ENCODE measurements around the gene MYCBP. TPM values are rescaled to one million over a fixed set of nuclear protein-coding genes. Genes with fewer than 3 reads are reported as not detected.

The MYCBP gene
- total and polyA plus RNA-seq, 2 experiments from 2014 or later: 33.6 to 82.3 TPM

DNA sequence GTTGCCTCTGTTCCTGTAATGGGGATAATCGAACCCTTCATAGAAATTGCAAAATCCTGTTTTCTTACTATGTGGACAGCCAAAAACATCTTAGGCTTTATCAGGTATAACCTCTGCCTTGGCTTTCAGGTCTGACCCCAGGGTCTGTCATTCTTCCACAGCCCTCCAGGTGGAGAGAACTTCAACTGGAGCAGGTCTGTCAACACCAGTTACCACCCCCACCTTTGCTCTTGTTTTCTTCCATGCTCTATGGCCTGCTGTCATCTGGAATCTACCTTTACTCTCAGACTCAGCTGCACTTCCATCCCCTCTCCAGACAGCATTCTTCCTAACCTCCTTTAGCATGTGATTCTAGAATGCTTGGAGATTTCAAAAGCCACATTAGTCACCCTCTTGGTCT is 18.6 kb upstream of the MYCBP start:
- Mint-ChIP-seq H3K4me1 (peaks cover 10% of the 10 kb centered on the region; the same call in 2 of the 3 replicates), H3K36me3 (ENCODE audit: low read depth) (no peaks in the 10 kb centered on the region)
- TF ChIP-seq, protein P1, sequence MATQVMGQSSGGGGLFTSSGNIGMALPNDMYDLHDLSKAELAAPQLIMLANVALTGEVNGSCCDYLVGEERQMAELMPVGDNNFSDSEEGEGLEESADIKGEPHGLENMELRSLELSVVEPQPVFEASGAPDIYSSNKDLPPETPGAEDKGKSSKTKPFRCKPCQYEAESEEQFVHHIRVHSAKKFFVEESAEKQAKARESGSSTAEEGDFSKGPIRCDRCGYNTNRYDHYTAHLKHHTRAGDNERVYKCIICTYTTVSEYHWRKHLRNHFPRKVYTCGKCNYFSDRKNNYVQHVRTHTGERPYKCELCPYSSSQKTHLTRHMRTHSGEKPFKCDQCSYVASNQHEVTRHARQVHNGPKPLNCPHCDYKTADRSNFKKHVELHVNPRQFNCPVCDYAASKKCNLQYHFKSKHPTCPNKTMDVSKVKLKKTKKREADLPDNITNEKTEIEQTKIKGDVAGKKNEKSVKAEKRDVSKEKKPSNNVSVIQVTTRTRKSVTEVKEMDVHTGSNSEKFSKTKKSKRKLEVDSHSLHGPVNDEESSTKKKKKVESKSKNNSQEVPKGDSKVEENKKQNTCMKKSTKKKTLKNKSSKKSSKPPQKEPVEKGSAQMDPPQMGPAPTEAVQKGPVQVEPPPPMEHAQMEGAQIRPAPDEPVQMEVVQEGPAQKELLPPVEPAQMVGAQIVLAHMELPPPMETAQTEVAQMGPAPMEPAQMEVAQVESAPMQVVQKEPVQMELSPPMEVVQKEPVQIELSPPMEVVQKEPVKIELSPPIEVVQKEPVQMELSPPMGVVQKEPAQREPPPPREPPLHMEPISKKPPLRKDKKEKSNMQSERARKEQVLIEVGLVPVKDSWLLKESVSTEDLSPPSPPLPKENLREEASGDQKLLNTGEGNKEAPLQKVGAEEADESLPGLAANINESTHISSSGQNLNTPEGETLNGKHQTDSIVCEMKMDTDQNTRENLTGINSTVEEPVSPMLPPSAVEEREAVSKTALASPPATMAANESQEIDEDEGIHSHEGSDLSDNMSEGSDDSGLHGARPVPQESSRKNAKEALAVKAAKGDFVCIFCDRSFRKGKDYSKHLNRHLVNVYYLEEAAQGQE (IDR thresholded peaks at IDR 0.05; ENCODE audit: unreplicated experiment): no peak
- TF ChIP-seq, protein P2, sequence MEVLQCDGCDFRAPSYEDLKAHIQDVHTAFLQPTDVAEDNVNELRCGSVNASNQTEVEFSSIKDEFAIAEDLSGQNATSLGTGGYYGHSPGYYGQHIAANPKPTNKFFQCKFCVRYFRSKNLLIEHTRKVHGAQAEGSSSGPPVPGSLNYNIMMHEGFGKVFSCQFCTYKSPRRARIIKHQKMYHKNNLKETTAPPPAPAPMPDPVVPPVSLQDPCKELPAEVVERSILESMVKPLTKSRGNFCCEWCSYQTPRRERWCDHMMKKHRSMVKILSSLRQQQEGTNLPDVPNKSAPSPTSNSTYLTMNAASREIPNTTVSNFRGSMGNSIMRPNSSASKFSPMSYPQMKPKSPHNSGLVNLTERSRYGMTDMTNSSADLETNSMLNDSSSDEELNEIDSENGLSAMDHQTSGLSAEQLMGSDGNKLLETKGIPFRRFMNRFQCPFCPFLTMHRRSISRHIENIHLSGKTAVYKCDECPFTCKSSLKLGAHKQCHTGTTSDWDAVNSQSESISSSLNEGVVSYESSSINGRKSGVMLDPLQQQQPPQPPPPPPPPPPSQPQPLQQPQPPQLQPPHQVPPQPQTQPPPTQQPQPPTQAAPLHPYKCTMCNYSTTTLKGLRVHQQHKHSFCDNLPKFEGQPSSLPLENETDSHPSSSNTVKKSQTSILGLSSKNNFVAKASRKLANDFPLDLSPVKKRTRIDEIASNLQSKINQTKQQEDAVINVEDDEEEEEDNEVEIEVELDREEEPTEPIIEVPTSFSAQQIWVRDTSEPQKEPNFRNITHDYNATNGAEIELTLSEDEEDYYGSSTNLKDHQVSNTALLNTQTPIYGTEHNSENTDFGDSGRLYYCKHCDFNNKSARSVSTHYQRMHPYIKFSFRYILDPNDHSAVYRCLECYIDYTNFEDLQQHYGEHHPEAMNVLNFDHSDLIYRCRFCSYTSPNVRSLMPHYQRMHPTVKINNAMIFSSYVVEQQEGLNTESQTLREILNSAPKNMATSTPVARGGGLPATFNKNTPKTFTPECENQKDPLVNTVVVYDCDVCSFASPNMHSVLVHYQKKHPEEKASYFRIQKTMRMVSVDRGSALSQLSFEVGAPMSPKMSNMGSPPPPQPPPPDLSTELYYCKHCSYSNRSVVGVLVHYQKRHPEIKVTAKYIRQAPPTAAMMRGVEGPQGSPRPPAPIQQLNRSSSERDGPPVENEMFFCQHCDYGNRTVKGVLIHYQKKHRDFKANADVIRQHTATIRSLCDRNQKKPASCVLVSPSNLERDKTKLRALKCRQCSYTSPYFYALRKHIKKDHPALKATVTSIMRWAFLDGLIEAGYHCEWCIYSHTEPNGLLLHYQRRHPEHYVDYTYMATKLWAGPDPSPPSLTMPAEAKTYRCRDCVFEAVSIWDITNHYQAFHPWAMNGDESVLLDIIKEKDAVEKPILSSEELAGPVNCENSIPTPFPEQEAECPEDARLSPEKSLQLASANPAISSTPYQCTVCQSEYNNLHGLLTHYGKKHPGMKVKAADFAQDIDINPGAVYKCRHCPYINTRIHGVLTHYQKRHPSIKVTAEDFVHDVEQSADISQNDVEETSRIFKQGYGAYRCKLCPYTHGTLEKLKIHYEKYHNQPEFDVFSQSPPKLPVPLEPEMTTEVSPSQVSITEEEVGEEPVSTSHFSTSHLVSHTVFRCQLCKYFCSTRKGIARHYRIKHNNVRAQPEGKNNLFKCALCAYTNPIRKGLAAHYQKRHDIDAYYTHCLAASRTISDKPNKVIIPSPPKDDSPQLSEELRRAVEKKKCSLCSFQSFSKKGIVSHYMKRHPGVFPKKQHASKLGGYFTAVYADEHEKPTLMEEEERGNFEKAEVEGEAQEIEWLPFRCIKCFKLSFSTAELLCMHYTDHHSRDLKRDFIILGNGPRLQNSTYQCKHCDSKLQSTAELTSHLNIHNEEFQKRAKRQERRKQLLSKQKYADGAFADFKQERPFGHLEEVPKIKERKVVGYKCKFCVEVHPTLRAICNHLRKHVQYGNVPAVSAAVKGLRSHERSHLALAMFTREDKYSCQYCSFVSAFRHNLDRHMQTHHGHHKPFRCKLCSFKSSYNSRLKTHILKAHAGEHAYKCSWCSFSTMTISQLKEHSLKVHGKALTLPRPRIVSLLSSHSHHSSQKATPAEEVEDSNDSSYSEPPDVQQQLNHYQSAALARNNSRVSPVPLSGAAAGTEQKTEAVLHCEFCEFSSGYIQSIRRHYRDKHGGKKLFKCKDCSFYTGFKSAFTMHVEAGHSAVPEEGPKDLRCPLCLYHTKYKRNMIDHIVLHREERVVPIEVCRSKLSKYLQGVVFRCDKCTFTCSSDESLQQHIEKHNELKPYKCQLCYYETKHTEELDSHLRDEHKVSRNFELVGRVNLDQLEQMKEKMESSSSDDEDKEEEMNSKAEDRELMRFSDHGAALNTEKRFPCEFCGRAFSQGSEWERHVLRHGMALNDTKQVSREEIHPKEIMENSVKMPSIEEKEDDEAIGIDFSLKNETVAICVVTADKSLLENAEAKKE (CRISPR knock-in tag; IDR thresholded peaks at IDR 0.05): no peak
- TF ChIP-seq, protein P3, sequence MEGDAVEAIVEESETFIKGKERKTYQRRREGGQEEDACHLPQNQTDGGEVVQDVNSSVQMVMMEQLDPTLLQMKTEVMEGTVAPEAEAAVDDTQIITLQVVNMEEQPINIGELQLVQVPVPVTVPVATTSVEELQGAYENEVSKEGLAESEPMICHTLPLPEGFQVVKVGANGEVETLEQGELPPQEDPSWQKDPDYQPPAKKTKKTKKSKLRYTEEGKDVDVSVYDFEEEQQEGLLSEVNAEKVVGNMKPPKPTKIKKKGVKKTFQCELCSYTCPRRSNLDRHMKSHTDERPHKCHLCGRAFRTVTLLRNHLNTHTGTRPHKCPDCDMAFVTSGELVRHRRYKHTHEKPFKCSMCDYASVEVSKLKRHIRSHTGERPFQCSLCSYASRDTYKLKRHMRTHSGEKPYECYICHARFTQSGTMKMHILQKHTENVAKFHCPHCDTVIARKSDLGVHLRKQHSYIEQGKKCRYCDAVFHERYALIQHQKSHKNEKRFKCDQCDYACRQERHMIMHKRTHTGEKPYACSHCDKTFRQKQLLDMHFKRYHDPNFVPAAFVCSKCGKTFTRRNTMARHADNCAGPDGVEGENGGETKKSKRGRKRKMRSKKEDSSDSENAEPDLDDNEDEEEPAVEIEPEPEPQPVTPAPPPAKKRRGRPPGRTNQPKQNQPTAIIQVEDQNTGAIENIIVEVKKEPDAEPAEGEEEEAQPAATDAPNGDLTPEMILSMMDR (conservative IDR thresholded peaks at IDR 0.05; ENCODE audit: low read depth in 2 of 2): peak; percentile 49 to 57
- TF ChIP-seq POLR2AphosphoS5 (IDR thresholded peaks at IDR 0.05; ENCODE audit: low read depth): no peak
- no peak for TF ChIP-seq EZH2phosphoT487 (IDR thresholded peaks at IDR 0.05; ENCODE audit: unreplicated experiment)
- TF ChIP-seq EZH2 (IDR thresholded peaks at IDR 0.05; ENCODE audit: low read depth, unreplicated experiment): no peak
- no peak for TF ChIP-seq ZNF114 (CRISPR knock-in tag; IDR thresholded peaks at IDR 0.05)
- TF ChIP-seq, protein P4, sequence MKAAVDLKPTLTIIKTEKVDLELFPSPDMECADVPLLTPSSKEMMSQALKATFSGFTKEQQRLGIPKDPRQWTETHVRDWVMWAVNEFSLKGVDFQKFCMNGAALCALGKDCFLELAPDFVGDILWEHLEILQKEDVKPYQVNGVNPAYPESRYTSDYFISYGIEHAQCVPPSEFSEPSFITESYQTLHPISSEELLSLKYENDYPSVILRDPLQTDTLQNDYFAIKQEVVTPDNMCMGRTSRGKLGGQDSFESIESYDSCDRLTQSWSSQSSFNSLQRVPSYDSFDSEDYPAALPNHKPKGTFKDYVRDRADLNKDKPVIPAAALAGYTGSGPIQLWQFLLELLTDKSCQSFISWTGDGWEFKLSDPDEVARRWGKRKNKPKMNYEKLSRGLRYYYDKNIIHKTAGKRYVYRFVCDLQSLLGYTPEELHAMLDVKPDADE (IDR thresholded peaks at IDR 0.05): no peak

More for the DNA sequence above, 18.6 kb upstream of the MYCBP start:
- Histone ChIP-seq H3K9me2 (ENCODE audit: insufficient read depth) (no peaks in the 10 kb centered on the region), H3K4me2 (no peak overlapping the region), H3K4me3 (no peak overlapping the region), H3K36me3 (ENCODE audit: insufficient read depth) (no peaks in the 10 kb centered on the region), H4K20me1 (replicated peaks; ENCODE audit: insufficient read depth) (no peaks in the 10 kb centered on the region), H3K27ac (ENCODE audit: low read depth) (no peak overlapping the region), H3K79me2 (replicated peaks; ENCODE audit: insufficient read depth) (no peaks in the 10 kb centered on the region), H3F3A (replicated peaks; ENCODE audit: low read depth) (no peaks in the 10 kb centered on the region), H3K27me3 (ENCODE audit: insufficient read depth) (no peaks in the 10 kb centered on the region), H3K4me1 (ENCODE audit: insufficient read depth) (no peaks in the 10 kb centered on the region), H2AFZ (no peak overlapping the region)
- peak; percentile 84 for DNase-seq (ENCODE audit: low spot score)
- Mint-ChIP-seq H3K27me3 (ENCODE audit: insufficient read depth, low read depth, poor library complexity) (peaks cover 2% of the 10 kb centered on the region), H3K4me3 (no peak overlapping the region), H3K9me3 (no peaks in the 10 kb centered on the region), H3K27ac (no peak overlapping the region)
- ATAC-seq: peak; percentile 98

Measured in GM23338 (cell line).